HG03025 (cell line): ENCODE data around the gene SLC35G1.

Experiments
- ATAC-seq: cut with Tn5 transposase; IDR thresholded peaks from one replicate; pipeline ENCODE4 v1.9.1; 2021; ENCODE audit warnings: mild to moderate bottlenecking, moderate library complexity; ENCODE audit not compliant: unreplicated experiment, low FRiP score

The SLC35G1 gene

GRCh38 chr10:93893646-93894515, at the start of gene SLC35G1:
Gene SLC35G1 (plus strand): TSS chr10:93893978. CDS start chr10:93894034, 56 bp downstream.
- ATAC-seq, result peak; percentile 89

GRCh38 chr10:93844979-93845626, 48.7 kb upstream of the SLC35G1 start:
- ATAC-seq, result no peak

- ATAC-seq, result no peak
Measured at GRCh38 chr10:93849593-93849992, 44.2 kb upstream of the SLC35G1 start.

- no peak for ATAC-seq
Measured at GRCh38 chr10:93850031-93851015, 43.5 kb upstream of the SLC35G1 start.

- no peak for ATAC-seq
Measured at GRCh38 chr10:93851169-93851568, 42.6 kb upstream of the SLC35G1 start.

GRCh38 chr10:93852476-93853095, 41.2 kb upstream of the SLC35G1 start:
- peak; percentile 61 for ATAC-seq

- ATAC-seq, result no peak
Measured at GRCh38 chr10:93854975-93855374, 38.8 kb upstream of the SLC35G1 start.

GRCh38 chr10:93856349-93857145, 37.2 kb upstream of the SLC35G1 start:
- ATAC-seq, result no peak

GRCh38 chr10:93859049-93859655, 34.6 kb upstream of the SLC35G1 start:
- ATAC-seq, result no peak

- ATAC-seq, result no peak
Measured at GRCh38 chr10:93861825-93862224, 32.0 kb upstream of the SLC35G1 start.

GRCh38 chr10:93865794-93866425, 27.9 kb upstream of the SLC35G1 start:
- no peak for ATAC-seq

- ATAC-seq, result no peak
Measured at GRCh38 chr10:93867525-93867924, 26.3 kb upstream of the SLC35G1 start.

GRCh38 chr10:93871671-93872204, 22.0 kb upstream of the SLC35G1 start:
- no peak for ATAC-seq

- no peak for ATAC-seq
Measured at GRCh38 chr10:93872375-93873158, 21.2 kb upstream of the SLC35G1 start.

- ATAC-seq, result no peak
Measured at GRCh38 chr10:93873420-93874115, 20.2 kb upstream of the SLC35G1 start.

- ATAC-seq, result no peak
Measured at GRCh38 chr10:93874309-93875031, 19.3 kb upstream of the SLC35G1 start.
